ENCODE data around the gene SLC8A1.

DNA sequence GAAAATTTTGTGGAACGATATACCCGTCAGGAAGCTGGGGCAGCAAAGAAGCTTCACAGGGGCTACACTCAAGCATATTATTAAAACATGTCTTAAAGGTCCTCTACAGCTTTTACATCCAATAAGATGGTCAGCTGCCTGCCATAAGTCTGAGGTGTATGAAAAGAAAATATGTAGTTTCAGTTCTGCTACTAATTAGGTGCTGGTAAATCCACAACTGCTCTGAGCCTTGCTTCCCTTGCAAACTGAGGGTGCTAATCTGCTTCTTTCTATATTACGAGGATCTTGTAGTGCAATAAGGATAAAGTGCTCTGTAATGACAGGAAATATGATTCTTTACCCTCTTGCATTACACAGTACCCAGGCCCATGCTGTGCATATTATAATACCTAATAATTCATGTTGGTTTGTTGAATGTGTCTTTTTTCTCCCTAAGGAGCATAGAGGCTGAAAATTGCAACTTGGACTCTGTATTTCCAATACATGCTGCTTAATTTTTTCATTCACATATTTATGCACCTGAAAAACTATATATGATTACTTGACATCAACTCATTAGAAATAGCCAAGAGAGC, 14.5 kb upstream of the SLC8A1 start:
- TF ChIP-seq, protein P1, sequence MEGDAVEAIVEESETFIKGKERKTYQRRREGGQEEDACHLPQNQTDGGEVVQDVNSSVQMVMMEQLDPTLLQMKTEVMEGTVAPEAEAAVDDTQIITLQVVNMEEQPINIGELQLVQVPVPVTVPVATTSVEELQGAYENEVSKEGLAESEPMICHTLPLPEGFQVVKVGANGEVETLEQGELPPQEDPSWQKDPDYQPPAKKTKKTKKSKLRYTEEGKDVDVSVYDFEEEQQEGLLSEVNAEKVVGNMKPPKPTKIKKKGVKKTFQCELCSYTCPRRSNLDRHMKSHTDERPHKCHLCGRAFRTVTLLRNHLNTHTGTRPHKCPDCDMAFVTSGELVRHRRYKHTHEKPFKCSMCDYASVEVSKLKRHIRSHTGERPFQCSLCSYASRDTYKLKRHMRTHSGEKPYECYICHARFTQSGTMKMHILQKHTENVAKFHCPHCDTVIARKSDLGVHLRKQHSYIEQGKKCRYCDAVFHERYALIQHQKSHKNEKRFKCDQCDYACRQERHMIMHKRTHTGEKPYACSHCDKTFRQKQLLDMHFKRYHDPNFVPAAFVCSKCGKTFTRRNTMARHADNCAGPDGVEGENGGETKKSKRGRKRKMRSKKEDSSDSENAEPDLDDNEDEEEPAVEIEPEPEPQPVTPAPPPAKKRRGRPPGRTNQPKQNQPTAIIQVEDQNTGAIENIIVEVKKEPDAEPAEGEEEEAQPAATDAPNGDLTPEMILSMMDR (IDR thresholded peaks at IDR 0.05 in 4 of 5, conservative IDR thresholded peaks at IDR 0.05 in 1 of 5) = no peak
- TF ChIP-seq POLR2A (IDR thresholded peaks at IDR 0.05) = no peak
